CD8-positive, alpha-beta memory T cell (primary cell): Measurements from ENCODE around the gene CACNG5. TPM values are rescaled to one million over a fixed set of nuclear protein-coding genes. Genes with fewer than 3 reads are reported as not detected.

ENCODE experiments used
- CTCF ChIA-PET: fragments of 350-600 bp; sonication (Branson Sonifier 250); formaldehyde crosslinking; loops from one replicate; lab custom pipeline; 2021; ENCODE audit warnings: antibody characterized with exemption; lab: Charles Lee
- POLR2A ChIA-PET: fragments of 350-600 bp; sonication (Branson Sonifier 250); formaldehyde crosslinking; loops from one replicate; lab custom pipeline; 2021; ENCODE audit warnings: antibody characterized with exemption; lab: Charles Lee
- DNase-seq, 5 donors: peaks; one replicate each; pipeline versions ENCODE4 v3.0.0 to v3.0.0-alpha.2; 2020 to 2022; ENCODE audit warnings: mixed read lengths in 1 of 5
- H3K27ac ChIP-seq: one replicate; pipeline ENCODE4 v1.7.0; 2013; ENCODE audit warnings: low read depth, mild to moderate bottlenecking, low read length, moderate library complexity
- H3K27me3 ChIP-seq: 2 replicates; pipeline ENCODE4 v1.7.0; 2013; ENCODE audit warnings: low read length, mild to moderate bottlenecking; ENCODE audit not compliant: insufficient read depth, poor library complexity, severe bottlenecking
- H3K36me3 ChIP-seq: 2 replicates; pipeline ENCODE4 v1.7.0; 2013; ENCODE audit warnings: mild to moderate bottlenecking, low read length, moderate library complexity; ENCODE audit not compliant: insufficient read depth
- H3K4me1 ChIP-seq: 2 replicates; pipeline ENCODE4 v1.7.0; 2013; ENCODE audit warnings: mild to moderate bottlenecking, low read length, moderate library complexity; ENCODE audit not compliant: insufficient read depth
- H3K4me3 ChIP-seq: 2 replicates; pipeline ENCODE4 v1.7.0; 2013; ENCODE audit warnings: mild to moderate bottlenecking, low read length
- H3K9me3 ChIP-seq: 2 replicates; pipeline ENCODE4 v1.7.0; 2013; ENCODE audit warnings: mild to moderate bottlenecking, low read length
- H3K27ac Mint-ChIP-seq, 8 donors: one replicate each; pipeline ENCODE4 v1.8.0; 2020 to 2021; ENCODE audit warnings: mixed read lengths in 8 of 8, mild to moderate bottlenecking in 6 of 8, inconsistent platforms in 3 of 8, moderate library complexity in 3 of 8
- H3K27me3 Mint-ChIP-seq, 2 donors: one replicate each; pipeline ENCODE4 v1.8.0; 2020 to 2021; ENCODE audit warnings: mixed read lengths in 2 of 2, mild to moderate bottlenecking in 1 of 2, moderate library complexity in 1 of 2
- H3K36me3 Mint-ChIP-seq, 3 donors: one replicate each; pipeline ENCODE4 v1.8.0; 2020 to 2021; ENCODE audit warnings: mixed read lengths in 3 of 3, inconsistent platforms in 1 of 3, mild to moderate bottlenecking in 1 of 3
- H3K4me1 Mint-ChIP-seq, 3 donors: one replicate each; pipeline ENCODE4 v1.8.0; 2020 to 2021; ENCODE audit warnings: mixed read lengths in 3 of 3, inconsistent platforms in 1 of 3, mild to moderate bottlenecking in 1 of 3
- H3K4me3 Mint-ChIP-seq, 7 donors: one replicate each; pipeline ENCODE4 v1.8.0; 2020 to 2021; ENCODE audit warnings: mixed read lengths in 7 of 7, mild to moderate bottlenecking in 6 of 7, moderate library complexity in 4 of 7, inconsistent platforms in 2 of 7
- H3K9me3 Mint-ChIP-seq, 5 donors: one replicate each; pipeline ENCODE4 v1.8.0; 2020 to 2022; ENCODE audit warnings: mixed read lengths in 5 of 5, mild to moderate bottlenecking in 3 of 5, moderate library complexity in 2 of 5, inconsistent platforms in 1 of 5
- polyA plus RNA-seq: library from polyadenylated mRNA; unstranded; fragments of 300-500 nt; fragmentation: Illumina TruSeq; gene quantifications from one replicate; pipeline ENCODE4 v1.2.3, GENCODE V29; 2021
- total RNA-seq, 2 experiments: library from RNA; stranded (reverse); gene quantifications; one replicate each; pipeline ENCODE4 v1.2.3, GENCODE V29; 2021

CACNG5 gene
- total and polyA plus RNA-seq, 3 experiments from 2014 or later, result not detected

- CTCF ChIA-PET, result no interaction called here
- H3K4me1 Mint-ChIP-seq, result peaks cover 4 to 6% (median 5%) of the 10 kb centered on the region in 3 donors
These were observed 68.9 kb downstream of the CACNG5 start for GRCh38 chr17:66903781-66904180.

GRCh38 chr17:66904760-66905624, 70.1 kb downstream of the CACNG5 start:
- Mint-ChIP-seq H3K4me3 (no peak overlapping the region), H3K27ac (no peak overlapping the region), H3K4me1 (peaks cover 4 to 6% (median 5%) of the 10 kb centered on the region in 3 donors), H3K36me3 (no peaks in the 10 kb centered on the region), H3K27me3 (peaks cover 5 to 24% of the 10 kb centered on the region in 2 donors), H3K9me3 (no peaks in the 10 kb centered on the region)
- Histone ChIP-seq H3K9me3 (no peaks in the 10 kb centered on the region), H3K4me1 (peaks cover 3% of the 10 kb centered on the region), H3K36me3 (no peaks in the 10 kb centered on the region), H3K4me3 (no peak overlapping the region), H3K27ac (no peak overlapping the region), H3K27me3 (no peaks in the 10 kb centered on the region)
- DNase-seq, result no peak
- ChIA-PET CTCF (interaction anchor here (0.8 kb wide), 1 partner anchor 696 kb away, joined by 3 read pairs; no protein-coding TSS in a partner anchor), POLR2A (interaction anchor here (0.6 kb wide), 1 partner anchor 9 kb away, joined by 5 read pairs; no protein-coding TSS in a partner anchor)

More at GRCh38 chr17:66903781-66904180, 68.9 kb downstream of the CACNG5 start:
- Mint-ChIP-seq H3K9me3 (no peaks in the 10 kb centered on the region), H3K36me3 (no peaks in the 10 kb centered on the region), H3K27me3 (peaks cover 5 to 29% of the 10 kb centered on the region in 2 donors), H3K27ac (no peak overlapping the region), H3K4me3 (no peak overlapping the region)
- H3K9me3 ChIP-seq, result no peaks in the 10 kb centered on the region
- H3K36me3 ChIP-seq, result no peaks in the 10 kb centered on the region
- H3K4me1 ChIP-seq, result peaks cover 3% of the 10 kb centered on the region
- no peak overlapping the region for H3K27ac ChIP-seq
- no peak overlapping the region for H3K4me3 ChIP-seq
- POLR2A ChIA-PET, result no interaction called here
- DNase-seq, result no peak
- no peaks in the 10 kb centered on the region for H3K27me3 ChIP-seq

GRCh38 chr17:66906321-66907278, 71.7 kb downstream of the CACNG5 start:
- peaks cover 3% of the 10 kb centered on the region for H3K4me1 ChIP-seq
- H3K4me3 ChIP-seq, result no peak overlapping the region
- ChIA-PET CTCF (interaction anchor here (0.6 to 1.0 kb wide), 3 partner anchors 10 to 192 kb away, joined by 3 to 4 read pairs (median 3); no protein-coding TSS in a partner anchor), POLR2A (no interaction called here)
- Mint-ChIP-seq H3K27me3 (peaks cover 4 to 21% of the 10 kb centered on the region in 2 donors), H3K4me1 (peaks cover 4 to 6% (median 5%) of the 10 kb centered on the region in 3 donors), H3K4me3 (no peak overlapping the region), H3K27ac (peak overlapping the region in 1 of 8 donors; percentile 8), H3K9me3 (no peaks in the 10 kb centered on the region), H3K36me3 (peaks cover 0 to 2% (median 0%) of the 10 kb centered on the region in 3 donors)
- no peaks in the 10 kb centered on the region for H3K36me3 ChIP-seq
- DNase-seq, result peak; percentile 33 to 73 (median 40)
- H3K27me3 ChIP-seq, result no peaks in the 10 kb centered on the region
- no peak overlapping the region for H3K27ac ChIP-seq
- no peaks in the 10 kb centered on the region for H3K9me3 ChIP-seq

GRCh38 chr17:66909804-66910373, 75.0 kb downstream of the CACNG5 start:
- ChIA-PET POLR2A (no interaction called here), CTCF (no interaction called here)
- no peak for DNase-seq
- no peak overlapping the region for H3K27ac ChIP-seq
- Mint-ChIP-seq H3K4me1 (peaks cover 4 to 6% (median 5%) of the 10 kb centered on the region in 3 donors), H3K27me3 (peaks cover 10 to 20% of the 10 kb centered on the region in 2 donors), H3K27ac (no peak overlapping the region), H3K9me3 (no peaks in the 10 kb centered on the region), H3K4me3 (no peak overlapping the region), H3K36me3 (peaks cover 0 to 4% (median 0%) of the 10 kb centered on the region in 3 donors)
- no peaks in the 10 kb centered on the region for H3K27me3 ChIP-seq
- H3K36me3 ChIP-seq, result no peaks in the 10 kb centered on the region
- peaks cover 3% of the 10 kb centered on the region for H3K4me1 ChIP-seq
- H3K4me3 ChIP-seq, result no peak overlapping the region
- no peaks in the 10 kb centered on the region for H3K9me3 ChIP-seq

- H3K4me3 ChIP-seq, result no peak overlapping the region
- no peaks in the 10 kb centered on the region for H3K9me3 ChIP-seq
- CTCF ChIA-PET, result interaction anchor here (1.0 kb wide), 1 partner anchor 196 kb away, joined by 3 read pairs; no protein-coding TSS in a partner anchor
These were observed 75.9 kb downstream of the CACNG5 start for GRCh38 chr17:66910651-66911285.

GRCh38 chr17:66915204-66915611, 80.3 kb downstream of the CACNG5 start:
- H3K9me3 ChIP-seq, result no peaks in the 10 kb centered on the region
- H3K4me1 Mint-ChIP-seq, result no peaks in the 10 kb centered on the region
- no peak overlapping the region for H3K27ac Mint-ChIP-seq
- H3K4me1 ChIP-seq, result no peaks in the 10 kb centered on the region
- no peak for DNase-seq
- H3K27me3 Mint-ChIP-seq, result peaks cover 20 to 48% of the 10 kb centered on the region in 2 donors
- H3K36me3 ChIP-seq, result no peaks in the 10 kb centered on the region
- peaks cover 0 to 3% (median 0%) of the 10 kb centered on the region in 5 donors for H3K9me3 Mint-ChIP-seq
- CTCF ChIA-PET, result no interaction called here
- H3K27ac ChIP-seq, result no peak overlapping the region
- peaks cover 0 to 4% (median 0%) of the 10 kb centered on the region in 3 donors for H3K36me3 Mint-ChIP-seq
- no peaks in the 10 kb centered on the region for H3K27me3 ChIP-seq
- no peak overlapping the region for H3K4me3 ChIP-seq
- no peak overlapping the region for H3K4me3 Mint-ChIP-seq
- POLR2A ChIA-PET, result no interaction called here

More at GRCh38 chr17:66910651-66911285, 75.9 kb downstream of the CACNG5 start:
- Mint-ChIP-seq H3K9me3 (no peaks in the 10 kb centered on the region), H3K36me3 (peaks cover 0 to 4% (median 0%) of the 10 kb centered on the region in 3 donors), H3K27me3 (peaks cover 12 to 26% of the 10 kb centered on the region in 2 donors), H3K4me1 (peaks cover 4 to 6% (median 5%) of the 10 kb centered on the region in 3 donors), H3K27ac (no peak overlapping the region), H3K4me3 (no peak overlapping the region)
- no peak overlapping the region for H3K27ac ChIP-seq
- no peaks in the 10 kb centered on the region for H3K36me3 ChIP-seq
- no peaks in the 10 kb centered on the region for H3K27me3 ChIP-seq
- POLR2A ChIA-PET, result no interaction called here
- DNase-seq, result no peak
- peaks cover 3% of the 10 kb centered on the region for H3K4me1 ChIP-seq

GRCh38 chr17:66915792-66916191, 80.9 kb downstream of the CACNG5 start:
- Histone ChIP-seq H3K9me3 (no peaks in the 10 kb centered on the region), H3K4me1 (no peaks in the 10 kb centered on the region), H3K27ac (no peak overlapping the region), H3K27me3 (no peaks in the 10 kb centered on the region), H3K36me3 (no peaks in the 10 kb centered on the region), H3K4me3 (no peak overlapping the region)
- peaks cover 0 to 4% (median 0%) of the 10 kb centered on the region in 3 donors for H3K36me3 Mint-ChIP-seq
- H3K4me1 Mint-ChIP-seq, result no peaks in the 10 kb centered on the region
- ChIA-PET CTCF (no interaction called here), POLR2A (no interaction called here)
- peak overlapping the region in 2 of 8 donors; percentile 17 to 36 for H3K27ac Mint-ChIP-seq
- peaks cover 0 to 3% (median 0%) of the 10 kb centered on the region in 5 donors for H3K9me3 Mint-ChIP-seq
- DNase-seq, result no peak
- H3K27me3 Mint-ChIP-seq, result peaks cover 20 to 54% of the 10 kb centered on the region in 2 donors
- no peak overlapping the region for H3K4me3 Mint-ChIP-seq
